GM15510 (cell line): ENCODE data around the gene BID.

Experiments used
- POLR2A ChIP-seq: IDR thresholded peaks from 3 replicates; pipeline ENCODE4 v1.6.1; 2011; ENCODE audit warnings: borderline replicate concordance; ENCODE audit not compliant: insufficient read length; ENCODE audit errors: extremely low read depth

BID gene

GRCh38 chr22:17699696-17700340, 74.5 kb downstream of the BID start:
- no peak for TF ChIP-seq POLR2A

- TF ChIP-seq POLR2A = no peak
Measured at GRCh38 chr22:17698948-17699347, 75.3 kb downstream of the BID start.

- TF ChIP-seq POLR2A = no peak
Measured at GRCh38 chr22:17695986-17696385, 78.3 kb downstream of the BID start.

GRCh38 chr22:17694752-17695151, 79.5 kb downstream of the BID start:
- TF ChIP-seq POLR2A = no peak

- TF ChIP-seq POLR2A = no peak
Measured at GRCh38 chr22:17694193-17694592, 80.1 kb downstream of the BID start.

GRCh38 chr22:17692841-17693240, 81.4 kb downstream of the BID start:
- TF ChIP-seq POLR2A = no peak

- TF ChIP-seq POLR2A = no peak
Measured at GRCh38 chr22:17684245-17684644, 90.0 kb downstream of the BID start.
